T-helper 17 cell (primary cell): ENCODE measurements around the gene WDR89. TPM values are rescaled to one million over a fixed set of nuclear protein-coding genes. Genes with fewer than 3 reads are reported as not detected.

Source experiments
- ATAC-seq: fragments of 150-1000 bp; cut with Tn5 transposase; 2 replicates; pipeline ENCODE4 v1.10.0; 2021; ENCODE audit warnings: mild to moderate bottlenecking, moderate library complexity
- DNase-seq, 3 donors: peaks; one replicate each; pipeline versions ENCODE4 v3.0.0 to v3.0.0-alpha.2; 2020 to 2021
- H3K9me3 ChIP-seq: one replicate; pipeline ENCODE4 v1.7.0; 2013; ENCODE audit warnings: low read length, mild to moderate bottlenecking; ENCODE audit not compliant: control insufficient read depth, poor library complexity, severe bottlenecking
- H3K27ac Mint-ChIP-seq: one replicate; pipeline ENCODE4 v1.8.0; 2022; ENCODE audit warnings: mild to moderate bottlenecking, moderate library complexity, mixed read lengths
- H3K27me3 Mint-ChIP-seq: one replicate; pipeline ENCODE4 v1.8.0; 2022; ENCODE audit warnings: mixed read lengths
- H3K36me3 Mint-ChIP-seq: one replicate; pipeline ENCODE4 v1.8.0; 2022; ENCODE audit warnings: low read depth, mixed read lengths
- H3K4me1 Mint-ChIP-seq: one replicate; pipeline ENCODE4 v1.8.0; 2022; ENCODE audit warnings: mild to moderate bottlenecking, mixed read lengths
- H3K4me3 Mint-ChIP-seq: one replicate; pipeline ENCODE4 v1.8.0; 2022; ENCODE audit warnings: mild to moderate bottlenecking, moderate library complexity, mixed read lengths
- total RNA-seq, 4 donors: library from RNA in 2 of 4; stranded (reverse) in 2 of 4; gene quantifications; one replicate each; pipeline ENCODE4 v1.2.3 and lab custom pipeline; 2022 to 2026

Gene WDR89, protein sequence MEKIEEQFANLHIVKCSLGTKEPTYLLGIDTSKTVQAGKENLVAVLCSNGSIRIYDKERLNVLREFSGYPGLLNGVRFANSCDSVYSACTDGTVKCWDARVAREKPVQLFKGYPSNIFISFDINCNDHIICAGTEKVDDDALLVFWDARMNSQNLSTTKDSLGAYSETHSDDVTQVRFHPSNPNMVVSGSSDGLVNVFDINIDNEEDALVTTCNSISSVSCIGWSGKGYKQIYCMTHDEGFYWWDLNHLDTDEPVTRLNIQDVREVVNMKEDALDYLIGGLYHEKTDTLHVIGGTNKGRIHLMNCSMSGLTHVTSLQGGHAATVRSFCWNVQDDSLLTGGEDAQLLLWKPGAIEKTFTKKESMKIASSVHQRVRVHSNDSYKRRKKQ
- total RNA-seq = 10 to 100 TPM; 12.1 to 13.5 TPM
- total RNA-seq (lab: John Stamatoyannopoulos, UW) = 28.9 to 45.2 reads per million in 2 donors

DNA sequence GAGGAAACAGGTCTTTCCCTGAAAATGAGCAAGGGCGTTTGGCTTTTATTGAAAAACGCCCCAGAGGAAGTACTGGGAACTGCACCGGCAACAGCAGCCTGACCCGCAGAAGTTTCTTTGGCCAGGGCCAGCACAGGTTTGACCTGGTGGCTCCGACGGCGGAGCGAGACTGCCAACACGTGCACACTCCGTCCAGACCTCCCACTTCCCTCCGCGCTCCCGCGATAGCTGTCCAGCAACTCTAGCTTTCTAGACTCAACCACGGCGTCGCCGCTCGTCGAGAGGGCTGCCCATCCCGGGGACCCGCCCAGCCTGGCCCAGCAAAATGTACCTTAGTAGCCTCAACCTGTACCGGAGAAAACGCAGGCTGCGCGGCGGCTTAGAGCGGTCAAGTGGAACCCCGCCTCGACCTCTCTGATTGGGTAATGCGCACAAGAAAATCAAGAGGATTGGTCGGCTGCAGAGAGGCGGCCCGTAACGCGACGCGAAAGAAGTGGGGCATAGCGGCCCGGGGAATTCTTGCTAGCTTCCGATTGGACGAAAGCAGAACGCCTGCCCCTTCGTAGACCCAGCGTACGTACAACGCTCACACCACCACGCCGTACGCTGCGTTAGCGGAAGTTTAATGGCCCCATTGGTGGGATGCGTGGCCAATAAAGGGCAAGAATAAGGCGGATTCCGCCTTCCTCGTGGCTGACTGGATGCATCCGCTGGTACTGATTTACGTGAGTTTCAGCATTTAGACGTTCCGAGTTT is at the start of gene WDR89:
TSS of gene WDR89 (minus strand) at position 399 of the 756 bp plus-strand sequence. CDS start 41,929 bp downstream, outside the sequence.
- H3K9me3 ChIP-seq = no peaks in the 10 kb centered on the region
- peak; percentile 87 for ATAC-seq
- Mint-ChIP-seq H3K4me3 (peak within 1 kb of the TSS; percentile 94), H3K27ac (peak within 1 kb of the TSS; percentile 98), H3K36me3 (peaks cover 4% of the 10 kb centered on the region), H3K4me1 (peaks cover 21% of the 10 kb centered on the region), H3K27me3 (no peaks in the 10 kb centered on the region)
- peak; percentile 86 to 94 (median 90) for DNase-seq

- H3K27me3 Mint-ChIP-seq = no peaks in the 10 kb centered on the region
- peaks cover 4% of the 10 kb centered on the region for H3K4me1 Mint-ChIP-seq
- H3K36me3 Mint-ChIP-seq = peaks cover 2% of the 10 kb centered on the region
- DNase-seq (no peak), ATAC-seq (no peak)
- no peak overlapping the region for H3K4me3 Mint-ChIP-seq
- H3K9me3 ChIP-seq = no peaks in the 10 kb centered on the region
- no peak overlapping the region for H3K27ac Mint-ChIP-seq
Measured at GRCh38 chr14:63689132-63689531, 47.5 kb upstream of the WDR89 start.

GRCh38 chr14:63686926-63687325 is 45.3 kb upstream of the WDR89 start:
- H3K9me3 ChIP-seq = no peaks in the 10 kb centered on the region
- peaks cover 2% of the 10 kb centered on the region for H3K36me3 Mint-ChIP-seq
- DNase-seq (no peak), ATAC-seq (no peak)
- no peak overlapping the region for H3K4me3 Mint-ChIP-seq
- peaks cover 4% of the 10 kb centered on the region for H3K4me1 Mint-ChIP-seq
- H3K27ac Mint-ChIP-seq = no peak overlapping the region
- H3K27me3 Mint-ChIP-seq = no peaks in the 10 kb centered on the region

- no peaks in the 10 kb centered on the region for H3K9me3 ChIP-seq
- Mint-ChIP-seq H3K27ac (no peak overlapping the region), H3K4me3 (no peak overlapping the region), H3K4me1 (peaks cover 4% of the 10 kb centered on the region), H3K27me3 (no peaks in the 10 kb centered on the region), H3K36me3 (peaks cover 2% of the 10 kb centered on the region)
- ATAC-seq = no peak
- DNase-seq = no peak
Measured at GRCh38 chr14:63685401-63685800, 43.7 kb upstream of the WDR89 start.

- H3K4me3 Mint-ChIP-seq = no peak overlapping the region
- peaks cover 6% of the 10 kb centered on the region for H3K4me1 Mint-ChIP-seq
- H3K9me3 ChIP-seq = no peaks in the 10 kb centered on the region
- ATAC-seq = no peak
- H3K27me3 Mint-ChIP-seq = no peaks in the 10 kb centered on the region
- H3K27ac Mint-ChIP-seq = no peak overlapping the region
- DNase-seq = no peak
- H3K36me3 Mint-ChIP-seq = peaks cover 2% of the 10 kb centered on the region
Measured at GRCh38 chr14:63682727-63683593, 41.3 kb upstream of the WDR89 start.

GRCh38 chr14:63678536-63678935 is 36.9 kb upstream of the WDR89 start:
- H3K4me1 Mint-ChIP-seq = peaks cover 5% of the 10 kb centered on the region
- ATAC-seq (no peak), DNase-seq (no peak)
- no peak overlapping the region for H3K4me3 Mint-ChIP-seq
- H3K27me3 Mint-ChIP-seq = no peaks in the 10 kb centered on the region
- no peaks in the 10 kb centered on the region for H3K9me3 ChIP-seq
- H3K27ac Mint-ChIP-seq = no peak overlapping the region
- peaks cover 5% of the 10 kb centered on the region for H3K36me3 Mint-ChIP-seq

- H3K4me1 Mint-ChIP-seq = peaks cover 5% of the 10 kb centered on the region
- H3K27ac Mint-ChIP-seq = no peak overlapping the region
- no peaks in the 10 kb centered on the region for H3K27me3 Mint-ChIP-seq
- no peak overlapping the region for H3K4me3 Mint-ChIP-seq
- no peak for ATAC-seq
- H3K36me3 Mint-ChIP-seq = peaks cover 5% of the 10 kb centered on the region
- H3K9me3 ChIP-seq = no peaks in the 10 kb centered on the region
- no peak for DNase-seq
Measured at GRCh38 chr14:63677891-63678379, 36.3 kb upstream of the WDR89 start.

DNA sequence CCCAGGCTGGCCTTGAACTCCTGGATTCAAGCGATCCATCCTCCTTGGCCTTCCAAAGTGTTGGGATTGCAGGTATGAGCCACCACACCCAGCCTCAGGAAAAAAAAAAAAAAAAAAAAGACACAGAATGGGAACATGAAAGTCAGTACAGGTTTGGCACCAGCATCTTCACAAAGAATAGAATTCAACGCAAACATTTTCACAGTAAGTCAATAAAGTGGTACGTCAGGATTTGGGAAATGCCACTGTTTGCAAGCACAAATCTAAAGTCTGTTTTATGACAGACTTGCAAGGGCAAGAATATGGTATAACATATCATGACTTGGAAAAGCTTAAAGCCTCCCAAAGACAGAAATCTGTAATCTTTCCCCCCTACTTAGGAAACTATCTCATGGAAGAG is 34.9 kb upstream of the WDR89 start:
- Mint-ChIP-seq H3K36me3 (peaks cover 5% of the 10 kb centered on the region), H3K27me3 (no peaks in the 10 kb centered on the region)

DNA sequence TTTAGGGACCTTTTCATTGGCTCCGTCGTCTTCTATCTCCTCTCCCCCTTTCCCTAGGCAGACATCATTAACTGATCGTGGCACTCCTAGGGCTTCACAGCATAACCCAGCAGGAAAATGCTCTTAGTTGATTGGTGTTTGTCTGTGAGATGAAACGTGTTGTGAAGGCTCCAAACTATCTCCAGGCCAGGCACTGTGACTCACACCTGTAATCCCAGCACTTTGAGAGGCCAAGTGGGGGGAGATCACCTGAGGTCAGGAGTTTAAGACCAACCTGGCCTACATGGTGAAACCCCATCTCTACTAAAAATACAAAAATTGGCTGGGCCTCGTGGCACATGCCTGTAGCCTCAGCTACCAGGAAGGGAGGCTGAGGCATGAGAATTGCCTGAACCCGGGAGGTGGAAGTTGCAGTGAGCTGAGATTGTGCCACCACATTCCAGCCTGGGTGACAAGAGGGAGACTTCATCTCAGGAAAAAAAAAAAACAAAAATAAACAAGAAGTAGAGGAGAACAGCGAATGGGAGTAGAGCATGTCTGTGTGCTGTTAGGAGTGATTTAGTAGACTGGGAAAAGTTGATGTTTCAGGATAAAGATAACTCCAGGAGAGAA is 32.3 kb upstream of the WDR89 start:
- no peaks in the 10 kb centered on the region for H3K27me3 Mint-ChIP-seq
- no peak overlapping the region for H3K4me3 Mint-ChIP-seq
- peaks cover 5% of the 10 kb centered on the region for H3K36me3 Mint-ChIP-seq
- no peaks in the 10 kb centered on the region for H3K9me3 ChIP-seq
- no peak for ATAC-seq
- peaks cover 3% of the 10 kb centered on the region for H3K4me1 Mint-ChIP-seq
- H3K27ac Mint-ChIP-seq = no peak overlapping the region
- DNase-seq = no peak

More for the DNA sequence above, 34.9 kb upstream of the WDR89 start:
- H3K9me3 ChIP-seq = no peaks in the 10 kb centered on the region
- peak overlapping the region; percentile 32 for H3K27ac Mint-ChIP-seq
- DNase-seq (no peak), ATAC-seq (no peak)
- peaks cover 5% of the 10 kb centered on the region for H3K4me1 Mint-ChIP-seq
- no peak overlapping the region for H3K4me3 Mint-ChIP-seq

GRCh38 chr14:63673255-63673654 is 31.6 kb upstream of the WDR89 start:
- Mint-ChIP-seq H3K27ac (no peak overlapping the region), H3K4me3 (no peak overlapping the region), H3K4me1 (peaks cover 3% of the 10 kb centered on the region), H3K36me3 (peaks cover 3% of the 10 kb centered on the region), H3K27me3 (no peaks in the 10 kb centered on the region)
- ATAC-seq = no peak
- DNase-seq = no peak
- no peaks in the 10 kb centered on the region for H3K9me3 ChIP-seq

GRCh38 chr14:63672417-63673180 is 30.9 kb upstream of the WDR89 start:
- peaks cover 3% of the 10 kb centered on the region for H3K4me1 Mint-ChIP-seq
- no peak for DNase-seq
- no peaks in the 10 kb centered on the region for H3K27me3 Mint-ChIP-seq
- no peak for ATAC-seq
- no peaks in the 10 kb centered on the region for H3K9me3 ChIP-seq
- peaks cover 3% of the 10 kb centered on the region for H3K36me3 Mint-ChIP-seq
- no peak overlapping the region for H3K4me3 Mint-ChIP-seq
- H3K27ac Mint-ChIP-seq = no peak overlapping the region

DNA sequence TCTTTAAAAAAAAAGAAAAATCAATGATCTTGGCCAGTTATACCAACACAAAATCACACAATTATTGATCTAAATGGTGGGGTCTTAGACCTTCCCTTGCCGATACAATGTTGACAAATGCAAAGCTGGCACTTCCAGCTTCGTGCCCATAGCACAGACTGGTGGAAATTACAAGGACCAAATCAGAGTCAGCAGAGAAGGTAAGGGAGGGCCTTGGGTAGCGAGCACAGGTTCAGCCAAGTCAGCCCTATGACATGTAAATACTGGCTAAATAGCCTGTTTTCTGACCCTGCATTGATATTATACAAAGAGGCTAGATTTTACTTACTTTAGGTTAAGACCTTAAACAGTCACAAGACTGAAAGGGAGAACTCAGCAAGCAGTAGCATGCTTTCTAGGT is 30.3 kb upstream of the WDR89 start:
- no peaks in the 10 kb centered on the region for H3K27me3 Mint-ChIP-seq
- H3K4me1 Mint-ChIP-seq = peaks cover 3% of the 10 kb centered on the region
- H3K27ac Mint-ChIP-seq = no peak overlapping the region
- ATAC-seq (no peak), DNase-seq (no peak)
- no peak overlapping the region for H3K4me3 Mint-ChIP-seq
- no peaks in the 10 kb centered on the region for H3K9me3 ChIP-seq
- peaks cover 3% of the 10 kb centered on the region for H3K36me3 Mint-ChIP-seq
